Activated CD4-positive, alpha-beta memory T cell treated with anti-CD3 and anti-CD28 coated beads, Interleukin-2, amount 10 ng/mL, durations not matched to agents 7 days and 5 days (primary cell): Measurements from ENCODE around the gene RASGEF1B. TPM values are rescaled to one million over a fixed set of nuclear protein-coding genes. Genes with fewer than 3 reads are reported as not detected.

Experiments used
- CTCF ChIA-PET: fragments of 350-600 bp; sonication (Branson Sonifier 250); formaldehyde crosslinking; loops from one replicate; lab custom pipeline; 2021; ENCODE audit warnings: antibody characterized with exemption, inconsistent platforms; lab: Charles Lee
- POLR2A ChIA-PET: fragments of 350-600 bp; sonication (Branson Sonifier 250); formaldehyde crosslinking; loops from one replicate; lab custom pipeline; 2021; ENCODE audit warnings: antibody characterized with exemption; lab: Charles Lee
- DNase-seq: peaks from one replicate; pipeline ENCODE4 v3.0.0-alpha.2; 2020
- H3K27ac Mint-ChIP-seq: one replicate; pipeline ENCODE4 v1.8.0; 2021; ENCODE audit warnings: mild to moderate bottlenecking, mixed read lengths
- H3K27me3 Mint-ChIP-seq: one replicate; pipeline ENCODE4 v1.8.0; 2021; ENCODE audit warnings: mixed read lengths
- H3K36me3 Mint-ChIP-seq: one replicate; pipeline ENCODE4 v1.8.0; 2021; ENCODE audit warnings: low read depth, mixed read lengths
- H3K4me1 Mint-ChIP-seq: one replicate; pipeline ENCODE4 v1.8.0; 2021; ENCODE audit warnings: mixed read lengths
- H3K4me3 Mint-ChIP-seq: one replicate; pipeline ENCODE4 v1.8.0; 2021; ENCODE audit warnings: mild to moderate bottlenecking, mixed read lengths
- H3K9me3 Mint-ChIP-seq: one replicate; pipeline ENCODE4 v1.8.0; 2021; ENCODE audit warnings: mixed read lengths
- total RNA-seq, 2 experiments: library from RNA; stranded (reverse); gene quantifications; one replicate each; pipeline ENCODE4 v1.2.3, GENCODE V29; 2021

Gene RASGEF1B
- total RNA-seq, result 1 to 10 TPM; 2.4 to 3.4 TPM

GRCh38 chr4:81471588-81472280 lies at the start of gene RASGEF1B:
RASGEF1B (minus strand) TSS chr4:81471907; CDS start chr4:81459508, 12,399 bp downstream.
- POLR2A ChIA-PET, result interaction anchor here (0.7 to 3.1 kb wide), 7 partner anchors 12 to 902 kb away, joined by 3 to 15 read pairs (median 4); partner anchors contain the start of gene HNRNPD
- H3K36me3 Mint-ChIP-seq, result no peaks in the 10 kb centered on the region
- peak; percentile 89 for DNase-seq
- CTCF ChIA-PET, result interaction anchor here (0.7 to 3.5 kb wide), 18 partner anchors 13 to 987 kb away, joined by 3 to 33 read pairs (median 3); no protein-coding TSS in a partner anchor
- peak within 1 kb of the TSS; percentile 85 for H3K4me3 Mint-ChIP-seq
- H3K9me3 Mint-ChIP-seq, result no peaks in the 10 kb centered on the region
- peaks cover 12% of the 10 kb centered on the region for H3K27me3 Mint-ChIP-seq
- H3K4me1 Mint-ChIP-seq, result peaks cover 23% of the 10 kb centered on the region
- peak within 1 kb of the TSS; percentile 69 for H3K27ac Mint-ChIP-seq

- DNase-seq, result no peak
- no peaks in the 10 kb centered on the region for H3K9me3 Mint-ChIP-seq
- H3K27ac Mint-ChIP-seq, result no peak overlapping the region
- no peaks in the 10 kb centered on the region for H3K4me1 Mint-ChIP-seq
- ChIA-PET CTCF (interaction anchor here (1.2 kb wide), 1 partner anchor 748 kb away, joined by 3 read pairs; no protein-coding TSS in a partner anchor), POLR2A (interaction anchor here (0.6 kb wide), 1 partner anchor 52 kb away, joined by 3 read pairs; no protein-coding TSS in a partner anchor)
- H3K36me3 Mint-ChIP-seq, result no peaks in the 10 kb centered on the region
- no peak overlapping the region for H3K4me3 Mint-ChIP-seq
- no peaks in the 10 kb centered on the region for H3K27me3 Mint-ChIP-seq
Observed at GRCh38 chr4:81519856-81520255, 48.1 kb upstream of the RASGEF1B start.

GRCh38 chr4:81519427-81519773 lies 47.7 kb upstream of the RASGEF1B start:
- no peaks in the 10 kb centered on the region for H3K27me3 Mint-ChIP-seq
- ChIA-PET CTCF (interaction anchor here (1.2 kb wide), 1 partner anchor 749 kb away, joined by 3 read pairs; no protein-coding TSS in a partner anchor), POLR2A (interaction anchor here (0.6 kb wide), 1 partner anchor 52 kb away, joined by 3 read pairs; no protein-coding TSS in a partner anchor)
- H3K27ac Mint-ChIP-seq, result no peak overlapping the region
- H3K36me3 Mint-ChIP-seq, result no peaks in the 10 kb centered on the region
- H3K4me3 Mint-ChIP-seq, result no peak overlapping the region
- H3K9me3 Mint-ChIP-seq, result no peaks in the 10 kb centered on the region
- no peak for DNase-seq
- H3K4me1 Mint-ChIP-seq, result no peaks in the 10 kb centered on the region

- Mint-ChIP-seq H3K27me3 (no peaks in the 10 kb centered on the region), H3K4me1 (no peaks in the 10 kb centered on the region), H3K9me3 (no peaks in the 10 kb centered on the region), H3K4me3 (no peak overlapping the region), H3K27ac (no peak overlapping the region), H3K36me3 (no peaks in the 10 kb centered on the region)
- ChIA-PET POLR2A (interaction anchor here (0.6 kb wide), 1 partner anchor 52 kb away, joined by 3 read pairs; no protein-coding TSS in a partner anchor), CTCF (interaction anchor here (0.6 to 1.2 kb wide), 2 partner anchors 749 to 908 kb away, joined by 3 to 4 read pairs; no protein-coding TSS in a partner anchor)
- DNase-seq, result no peak
Observed at GRCh38 chr4:81518762-81519426, 47.2 kb upstream of the RASGEF1B start.

DNA sequence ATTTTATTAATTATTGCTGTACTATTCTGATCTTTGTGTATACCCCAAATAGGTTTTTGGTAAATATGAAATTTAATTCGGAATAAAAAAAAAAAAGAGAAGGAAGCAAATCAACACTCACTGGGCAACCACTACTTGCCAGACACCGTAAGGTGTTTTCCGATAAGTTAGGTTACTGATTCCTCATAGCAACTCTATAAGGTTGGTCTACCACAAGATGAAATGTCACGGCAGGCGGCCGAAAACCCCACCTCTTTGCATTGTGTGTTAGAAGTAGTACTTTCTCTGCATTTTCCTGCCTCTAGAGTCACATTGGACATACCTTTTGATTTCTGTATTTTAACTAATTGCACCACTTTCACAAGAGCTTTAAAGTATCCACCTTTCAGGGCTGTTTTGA lies 44.5 kb upstream of the RASGEF1B start:
- CTCF ChIA-PET, result no interaction called here
- no peaks in the 10 kb centered on the region for H3K36me3 Mint-ChIP-seq
- DNase-seq, result no peak
- H3K4me3 Mint-ChIP-seq, result no peak overlapping the region
- POLR2A ChIA-PET, result no interaction called here
- H3K9me3 Mint-ChIP-seq, result no peaks in the 10 kb centered on the region
- H3K4me1 Mint-ChIP-seq, result no peaks in the 10 kb centered on the region
- no peaks in the 10 kb centered on the region for H3K27me3 Mint-ChIP-seq
- H3K27ac Mint-ChIP-seq, result no peak overlapping the region

GRCh38 chr4:81512757-81513501 lies 41.2 kb upstream of the RASGEF1B start:
- ChIA-PET CTCF (interaction anchor here (1.0 kb wide), 1 partner anchor 46 kb away, joined by 3 read pairs; no protein-coding TSS in a partner anchor), POLR2A (no interaction called here)
- Mint-ChIP-seq H3K4me3 (no peak overlapping the region), H3K27me3 (no peaks in the 10 kb centered on the region), H3K27ac (no peak overlapping the region), H3K9me3 (no peaks in the 10 kb centered on the region), H3K4me1 (peaks cover 8% of the 10 kb centered on the region), H3K36me3 (no peaks in the 10 kb centered on the region)
- no peak for DNase-seq

GRCh38 chr4:81512001-81512756 lies 40.5 kb upstream of the RASGEF1B start:
- peaks cover 8% of the 10 kb centered on the region for H3K4me1 Mint-ChIP-seq
- ChIA-PET POLR2A (no interaction called here), CTCF (no interaction called here)
- DNase-seq, result no peak
- H3K27ac Mint-ChIP-seq, result no peak overlapping the region
- H3K9me3 Mint-ChIP-seq, result no peaks in the 10 kb centered on the region
- no peaks in the 10 kb centered on the region for H3K36me3 Mint-ChIP-seq
- H3K4me3 Mint-ChIP-seq, result no peak overlapping the region
- H3K27me3 Mint-ChIP-seq, result no peaks in the 10 kb centered on the region

- no peaks in the 10 kb centered on the region for H3K36me3 Mint-ChIP-seq
- H3K9me3 Mint-ChIP-seq, result no peaks in the 10 kb centered on the region
- no peak overlapping the region for H3K4me3 Mint-ChIP-seq
- H3K27ac Mint-ChIP-seq, result no peak overlapping the region
- CTCF ChIA-PET, result interaction anchor here (0.7 kb wide), 1 partner anchor 77 kb away, joined by 3 read pairs; no protein-coding TSS in a partner anchor
- no peaks in the 10 kb centered on the region for H3K27me3 Mint-ChIP-seq
- DNase-seq, result no peak
- POLR2A ChIA-PET, result no interaction called here
- H3K4me1 Mint-ChIP-seq, result peaks cover 12% of the 10 kb centered on the region
Observed at GRCh38 chr4:81510643-81511178, 39.0 kb upstream of the RASGEF1B start.

GRCh38 chr4:81509822-81510221 lies 38.1 kb upstream of the RASGEF1B start:
- no peak for DNase-seq
- Mint-ChIP-seq H3K27me3 (no peaks in the 10 kb centered on the region), H3K27ac (no peak overlapping the region), H3K9me3 (no peaks in the 10 kb centered on the region), H3K36me3 (no peaks in the 10 kb centered on the region), H3K4me1 (peaks cover 21% of the 10 kb centered on the region), H3K4me3 (no peak overlapping the region)
- CTCF ChIA-PET, result no interaction called here
- POLR2A ChIA-PET, result no interaction called here

- Mint-ChIP-seq H3K4me1 (peaks cover 26% of the 10 kb centered on the region), H3K27me3 (peaks cover under 1% of the 10 kb centered on the region), H3K4me3 (no peak overlapping the region), H3K36me3 (no peaks in the 10 kb centered on the region), H3K27ac (no peak overlapping the region), H3K9me3 (no peaks in the 10 kb centered on the region)
- no peak for DNase-seq
- POLR2A ChIA-PET, result no interaction called here
- CTCF ChIA-PET, result interaction anchor here (0.9 kb wide), 1 partner anchor 335 kb away, joined by 3 read pairs; no protein-coding TSS in a partner anchor
Observed at GRCh38 chr4:81509191-81509590, 37.5 kb upstream of the RASGEF1B start.

DNA sequence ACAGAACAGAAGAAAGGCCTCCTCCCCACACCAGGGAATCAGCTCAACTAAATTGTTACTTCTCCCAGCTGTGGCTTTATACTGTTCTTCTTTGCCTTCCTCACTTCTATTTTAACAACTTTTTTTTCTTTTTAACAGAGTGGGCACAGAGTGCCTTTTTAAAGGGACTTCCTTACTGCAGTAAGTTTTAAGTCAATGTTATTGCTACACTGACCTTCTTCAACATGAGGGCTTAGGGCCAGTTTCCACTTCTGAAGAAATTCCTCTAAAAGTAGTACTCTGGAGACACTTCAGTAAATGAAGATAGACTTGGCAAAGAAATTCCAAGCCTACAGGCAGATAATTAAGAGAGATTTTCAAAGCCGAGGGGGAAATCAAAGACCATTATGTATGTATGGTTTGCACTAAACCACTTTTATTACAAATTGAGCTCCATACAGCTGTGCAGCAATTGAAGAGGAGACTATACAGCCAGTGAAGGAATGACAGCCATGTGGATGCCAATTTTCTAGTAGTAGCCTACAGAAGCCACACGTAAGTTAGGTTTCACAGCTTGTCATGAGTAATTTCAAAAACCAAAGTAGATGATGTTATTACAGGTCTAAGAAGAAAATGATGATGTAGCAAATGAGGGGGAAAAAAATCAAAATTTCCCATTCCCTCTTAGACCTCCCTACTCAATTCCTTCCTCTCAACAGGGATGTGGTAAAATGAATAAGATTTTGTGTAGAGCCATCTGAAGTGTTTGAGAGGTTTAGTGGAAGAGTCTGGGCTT lies 36.9 kb upstream of the RASGEF1B start:
- Mint-ChIP-seq H3K9me3 (no peaks in the 10 kb centered on the region), H3K27ac (no peak overlapping the region), H3K36me3 (no peaks in the 10 kb centered on the region), H3K27me3 (peaks cover 2% of the 10 kb centered on the region), H3K4me1 (peaks cover 26% of the 10 kb centered on the region), H3K4me3 (no peak overlapping the region)
- CTCF ChIA-PET, result interaction anchor here (0.9 kb wide), 1 partner anchor 336 kb away, joined by 3 read pairs; no protein-coding TSS in a partner anchor
- POLR2A ChIA-PET, result no interaction called here
- no peak for DNase-seq
